ENCODE measurements around the gene DACH1.
A peak's percentile ranks its signal among the peaks of the same experiment; 100 is the strongest.

Gene DACH1

GRCh38 chr13:71685072-71685471 is 181.9 kb downstream of the DACH1 start:
- DNase-seq = no peak

GRCh38 chr13:71681901-71682613 is 184.9 kb downstream of the DACH1 start:
- DNase-seq = no peak

GRCh38 chr13:71677124-71677523 is 189.9 kb downstream of the DACH1 start:
- no peak for DNase-seq

GRCh38 chr13:71672512-71672911 is 194.5 kb downstream of the DACH1 start:
- DNase-seq = no peak

- DNase-seq = no peak
Measured at GRCh38 chr13:71663431-71663830, 203.6 kb downstream of the DACH1 start.

GRCh38 chr13:71661921-71662320 is 205.1 kb downstream of the DACH1 start:
- no peak for DNase-seq

- DNase-seq = no peak
Measured at GRCh38 chr13:71659404-71659803, 207.6 kb downstream of the DACH1 start.

GRCh38 chr13:71645467-71645866 is 221.5 kb downstream of the DACH1 start:
- DNase-seq = no peak

- DNase-seq = no peak
Measured at GRCh38 chr13:71644579-71644978, 222.4 kb downstream of the DACH1 start.

GRCh38 chr13:71643448-71643860 is 223.6 kb downstream of the DACH1 start:
- no peak for DNase-seq

- no peak for DNase-seq
Measured at GRCh38 chr13:71638751-71639150, 228.3 kb downstream of the DACH1 start.

GRCh38 chr13:71634602-71635443 is 232.2 kb downstream of the DACH1 start:
- no peak for DNase-seq

GRCh38 chr13:71634182-71634581 is 232.8 kb downstream of the DACH1 start:
- no peak for DNase-seq

- no peak for DNase-seq
Measured at GRCh38 chr13:71632721-71633120, 234.3 kb downstream of the DACH1 start.

GRCh38 chr13:71632206-71632605 is 234.8 kb downstream of the DACH1 start:
- DNase-seq = no peak

GRCh38 chr13:71629167-71629566 is 237.8 kb downstream of the DACH1 start:
- DNase-seq = no peak

GRCh38 chr13:71626421-71627117 is 240.4 kb downstream of the DACH1 start:
- DNase-seq = no peak

GRCh38 chr13:71625694-71626093 is 241.3 kb downstream of the DACH1 start:
- no peak for DNase-seq

GRCh38 chr13:71624653-71625600 is 242.1 kb downstream of the DACH1 start:
- peak; percentile 48 for DNase-seq

GRCh38 chr13:71621174-71622124 is 245.6 kb downstream of the DACH1 start:
- DNase-seq = peak; percentile 75

GRCh38 chr13:71619096-71619495 is 247.9 kb downstream of the DACH1 start:
- no peak for DNase-seq

Data from COR-L47 (cell line).